Measurements from ENCODE around the gene PLXNA1.

GRCh38 chr3:126987596-126987995 is 4.7 kb downstream of the PLXNA1 start:
- TF ChIP-seq CTCF (conservative IDR thresholded peaks at IDR 0.05; ENCODE audit: low read depth in 2 of 2): no peak
- no peak for TF ChIP-seq EZH2 (IDR thresholded peaks at IDR 0.05; ENCODE audit: low read depth, unreplicated experiment)
- TF ChIP-seq POLR2AphosphoS5 (IDR thresholded peaks at IDR 0.05; ENCODE audit: low read depth): no peak
- TF ChIP-seq REST (IDR thresholded peaks at IDR 0.05; ENCODE audit: unreplicated experiment): no peak
- no peak for TF ChIP-seq EZH2phosphoT487 (IDR thresholded peaks at IDR 0.05; ENCODE audit: unreplicated experiment)
- no peak for TF ChIP-seq CREB1 (CRISPR knock-in tag; IDR thresholded peaks at IDR 0.05; ENCODE audit: low read depth)
- TF ChIP-seq ZNF462 (CRISPR knock-in tag; IDR thresholded peaks at IDR 0.05): no peak
- TF ChIP-seq ETS1 (IDR thresholded peaks at IDR 0.05): no peak
- TF ChIP-seq ZNF331 (CRISPR knock-in tag; IDR thresholded peaks at IDR 0.05; ENCODE audit: low read depth): no peak

Data from GM23338 (cell line).